Astrocyte of the spinal cord (primary cell): ENCODE measurements around the gene TRDN.
"Not testable (repeated sequence)": the region's sequence is repeated elsewhere in the genome, so short reads cannot be mapped to it uniquely, and the experiment has no call there.

Experiments
- DNase-seq: peaks from one replicate; pipeline ENCODE4 v3.0.0; 2011; ENCODE audit warnings: low read depth, low spot score
- H3K4me3 ChIP-seq: 2 replicates; pipeline ENCODE4 v1.5.1; 2011; ENCODE audit warnings: low read depth, mild to moderate bottlenecking, low read length, moderate library complexity
- CTCF ChIP-seq: IDR thresholded peaks from 2 replicates; pipeline ENCODE4 v1.5.1; 2012; ENCODE audit warnings: low read depth, mild to moderate bottlenecking, low read length, inconsistent platforms
- in situ Hi-C: cut with HindIII; loops from 2 replicates; pipeline ENCODE4 v1.10.0; 2017; ENCODE audit warnings: low sequenced_read_pairs

The TRDN gene

GRCh38 chr6:123589973-123590372, 46.8 kb downstream of the TRDN start:
- H3K4me3 ChIP-seq: no peak overlapping the region
- no peak for DNase-seq
- in situ Hi-C loops: no loop called here
- TF ChIP-seq CTCF: no peak

- no peak overlapping the region for H3K4me3 ChIP-seq
- in situ Hi-C loops: no loop called here
- TF ChIP-seq CTCF: no peak
- no peak for DNase-seq
Observed at GRCh38 chr6:123589317-123589716, 47.4 kb downstream of the TRDN start.

- no peak for DNase-seq
- in situ Hi-C loops: no loop called here
- H3K4me3 ChIP-seq: no peak overlapping the region
- TF ChIP-seq CTCF: no peak
Observed at GRCh38 chr6:123588546-123588895, 48.2 kb downstream of the TRDN start.

GRCh38 chr6:123587838-123588545, 48.8 kb downstream of the TRDN start:
- DNase-seq: no peak
- no peak for TF ChIP-seq CTCF
- no peak overlapping the region for H3K4me3 ChIP-seq
- in situ Hi-C loops: no loop called here

- DNase-seq, H3K4me3 ChIP-seq, in situ Hi-C loops: not testable (repeated sequence)
Observed at GRCh38 chr6:123587407-123587806, 49.3 kb downstream of the TRDN start.

GRCh38 chr6:123580331-123580730, 56.4 kb downstream of the TRDN start:
- DNase-seq: no peak
- no peak overlapping the region for H3K4me3 ChIP-seq
- in situ Hi-C loops: no loop called here
- no peak for TF ChIP-seq CTCF

- TF ChIP-seq CTCF: no peak
- no peak for DNase-seq
- no peak overlapping the region for H3K4me3 ChIP-seq
- in situ Hi-C loops: no loop called here
Observed at GRCh38 chr6:123575188-123575587, 61.6 kb downstream of the TRDN start.
